HG02798 (cell line): ENCODE data around the gene AP4M1.

ENCODE experiments used
- ATAC-seq: cut with Tn5 transposase; IDR thresholded peaks from one replicate; pipeline ENCODE4 v1.9.1; 2021; ENCODE audit warnings: mild to moderate bottlenecking; ENCODE audit not compliant: unreplicated experiment, poor library complexity

AP4M1 gene

GRCh38 chr7:100101016-100101862, at the start of gene AP4M1, which contains the start of gene MCM7:
TSS of gene AP4M1 (plus strand) at chr7:100101643. CDS start at chr7:100101715, 72 bp downstream.
TSS of gene MCM7 (minus strand) at chr7:100101397. CDS start at chr7:100101294, 103 bp downstream.
- ATAC-seq = peak; percentile 86

DNA sequence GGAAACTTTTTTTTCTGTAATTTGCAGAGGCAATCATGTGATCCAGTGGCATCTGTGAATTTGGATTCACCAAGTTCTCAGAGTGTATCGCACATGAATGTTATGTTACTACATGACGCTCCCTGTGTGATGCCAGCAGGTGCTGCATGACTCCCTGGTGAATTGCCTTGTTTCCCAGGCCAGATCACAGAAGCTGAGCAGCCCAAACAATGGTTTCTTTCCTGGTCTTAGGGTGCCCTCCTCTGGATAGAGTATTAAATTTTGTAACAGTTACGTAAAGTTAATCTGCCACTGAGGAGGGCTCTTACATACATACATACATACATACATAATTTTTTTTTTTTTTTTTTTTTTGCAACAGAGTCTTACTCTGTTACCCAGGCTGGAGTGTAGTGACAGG, 48.2 kb upstream of the AP4M1 start:
- no peak for ATAC-seq

DNA sequence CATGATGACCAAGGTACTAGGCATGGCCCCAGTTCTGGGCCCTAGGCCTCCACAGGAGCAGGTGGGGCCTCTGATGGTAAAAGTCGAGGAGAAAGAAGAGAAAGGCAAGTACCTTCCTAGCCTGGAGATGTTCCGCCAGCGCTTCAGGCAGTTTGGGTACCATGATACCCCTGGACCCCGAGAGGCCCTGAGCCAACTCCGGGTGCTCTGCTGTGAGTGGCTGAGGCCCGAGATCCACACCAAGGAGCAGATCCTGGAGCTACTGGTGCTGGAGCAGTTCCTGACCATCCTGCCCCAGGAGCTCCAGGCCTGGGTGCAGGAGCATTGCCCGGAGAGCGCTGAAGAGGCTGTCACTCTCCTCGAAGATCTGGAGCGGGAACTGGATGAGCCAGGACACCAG, 44.4 kb upstream of the AP4M1 start:
- ATAC-seq = no peak

DNA sequence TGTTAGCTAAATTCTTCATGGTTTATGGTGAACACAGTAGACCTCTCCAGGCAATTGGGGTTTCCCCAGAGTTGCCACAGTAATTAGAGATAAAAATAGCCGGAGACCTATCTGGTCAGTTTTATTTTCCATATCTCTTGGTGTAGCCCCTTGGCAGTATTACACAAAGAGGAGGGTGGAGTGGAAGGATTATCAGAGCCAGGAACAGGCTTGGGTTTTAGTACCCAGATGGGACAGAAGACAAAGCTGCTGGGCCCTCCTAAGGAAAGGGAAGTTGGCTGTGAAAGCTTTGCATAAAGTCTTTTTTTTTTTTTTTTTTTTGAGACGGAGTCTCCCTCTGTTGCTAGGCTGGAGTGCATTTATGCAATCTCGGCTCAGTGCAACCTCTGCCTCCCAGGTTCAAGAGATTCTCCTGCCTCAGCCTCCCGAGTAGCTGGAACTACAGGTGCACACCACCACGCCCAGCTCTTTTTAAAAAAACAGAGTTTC, 42.1 kb upstream of the AP4M1 start:
- no peak for ATAC-seq

- no peak for ATAC-seq
Measured at GRCh38 chr7:100061518-100062193, 39.8 kb upstream of the AP4M1 start.

DNA sequence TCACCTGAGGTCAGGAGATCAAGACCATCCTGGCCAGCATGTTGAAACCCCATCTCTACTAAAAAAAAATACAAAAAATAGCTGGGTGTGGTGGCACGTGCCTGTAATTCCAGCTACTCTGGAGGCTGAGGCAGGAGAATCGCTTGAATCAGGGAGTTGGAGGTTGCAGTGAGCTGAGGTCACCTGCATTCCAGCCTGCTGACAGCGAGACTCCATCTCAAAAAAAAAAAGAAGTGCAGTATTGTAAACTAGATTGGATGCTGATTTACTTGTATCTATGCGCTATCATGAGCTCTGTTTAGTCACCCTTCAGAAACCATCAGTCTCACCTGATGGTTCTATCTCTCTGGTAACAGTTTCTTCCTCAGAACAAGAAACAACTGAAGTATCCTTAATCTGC, 38.1 kb upstream of the AP4M1 start:
- no peak for ATAC-seq

DNA sequence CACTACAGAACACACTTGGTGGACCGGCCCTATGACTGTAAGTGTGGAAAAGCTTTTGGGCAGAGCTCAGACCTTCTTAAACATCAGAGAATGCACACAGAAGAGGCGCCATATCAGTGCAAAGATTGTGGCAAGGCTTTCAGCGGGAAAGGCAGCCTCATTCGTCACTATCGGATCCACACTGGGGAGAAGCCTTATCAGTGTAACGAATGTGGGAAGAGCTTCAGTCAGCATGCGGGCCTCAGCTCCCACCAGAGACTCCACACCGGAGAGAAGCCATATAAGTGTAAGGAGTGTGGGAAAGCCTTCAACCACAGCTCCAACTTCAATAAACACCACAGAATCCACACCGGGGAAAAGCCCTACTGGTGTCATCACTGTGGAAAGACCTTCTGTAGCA, 37.3 kb upstream of the AP4M1 start:
- no peak for ATAC-seq

DNA sequence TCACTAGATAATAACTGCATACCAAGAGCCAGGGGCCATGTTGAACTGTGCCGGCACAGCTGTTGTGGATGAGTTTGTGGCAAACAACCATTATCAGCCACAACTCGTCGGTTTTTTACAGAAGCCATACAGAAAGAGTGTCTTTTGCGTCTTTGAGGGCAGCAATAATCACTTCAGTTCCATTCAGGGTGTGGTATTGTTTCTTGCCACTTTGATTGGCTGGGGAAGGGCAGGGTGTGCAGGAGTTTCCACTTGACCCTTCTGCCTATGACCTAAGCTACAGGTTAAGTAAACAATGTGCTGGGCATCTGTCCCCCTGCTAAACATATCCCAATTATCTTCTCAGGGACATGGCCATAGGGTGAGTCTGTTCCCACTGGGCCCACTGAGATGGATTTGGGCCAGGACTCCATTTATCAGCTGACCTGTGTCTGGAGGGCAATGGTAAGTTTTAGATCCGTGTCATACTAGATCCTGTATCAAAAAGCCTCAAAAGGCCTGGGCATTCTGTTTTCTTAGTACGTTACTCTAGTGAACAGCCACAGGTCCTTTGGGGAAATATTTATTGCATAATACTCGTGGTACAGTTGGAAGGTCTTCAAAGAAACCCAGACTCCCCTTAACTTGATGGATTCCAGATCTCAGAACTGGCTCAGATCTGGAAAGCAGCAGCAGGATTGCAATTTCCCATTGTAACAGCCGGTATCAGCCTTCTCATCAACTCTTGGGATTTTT, 35.8 kb upstream of the AP4M1 start:
- ATAC-seq = no peak

- ATAC-seq = no peak
Measured at GRCh38 chr7:100066953-100067352, 34.5 kb upstream of the AP4M1 start.

DNA sequence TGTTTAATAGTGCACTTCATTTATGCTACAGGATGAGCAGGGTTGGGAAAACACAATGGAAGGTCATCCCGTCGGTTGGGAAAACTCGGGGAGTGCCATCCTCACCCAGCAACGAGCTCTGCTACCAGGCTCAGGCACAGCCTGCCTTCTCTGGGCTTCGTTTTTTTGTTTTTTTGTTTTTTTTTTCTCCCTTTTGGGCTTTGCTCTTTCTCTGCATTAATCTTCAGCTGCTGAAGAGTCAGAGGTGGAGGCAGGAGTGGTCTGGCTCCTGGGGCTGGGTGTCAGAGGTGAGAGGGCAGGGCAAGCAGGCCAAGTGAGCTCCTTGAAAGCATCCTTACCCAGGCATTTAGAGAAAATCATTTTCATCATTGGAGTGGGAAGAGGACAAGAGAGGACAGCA, 31.5 kb upstream of the AP4M1 start:
- no peak for ATAC-seq

DNA sequence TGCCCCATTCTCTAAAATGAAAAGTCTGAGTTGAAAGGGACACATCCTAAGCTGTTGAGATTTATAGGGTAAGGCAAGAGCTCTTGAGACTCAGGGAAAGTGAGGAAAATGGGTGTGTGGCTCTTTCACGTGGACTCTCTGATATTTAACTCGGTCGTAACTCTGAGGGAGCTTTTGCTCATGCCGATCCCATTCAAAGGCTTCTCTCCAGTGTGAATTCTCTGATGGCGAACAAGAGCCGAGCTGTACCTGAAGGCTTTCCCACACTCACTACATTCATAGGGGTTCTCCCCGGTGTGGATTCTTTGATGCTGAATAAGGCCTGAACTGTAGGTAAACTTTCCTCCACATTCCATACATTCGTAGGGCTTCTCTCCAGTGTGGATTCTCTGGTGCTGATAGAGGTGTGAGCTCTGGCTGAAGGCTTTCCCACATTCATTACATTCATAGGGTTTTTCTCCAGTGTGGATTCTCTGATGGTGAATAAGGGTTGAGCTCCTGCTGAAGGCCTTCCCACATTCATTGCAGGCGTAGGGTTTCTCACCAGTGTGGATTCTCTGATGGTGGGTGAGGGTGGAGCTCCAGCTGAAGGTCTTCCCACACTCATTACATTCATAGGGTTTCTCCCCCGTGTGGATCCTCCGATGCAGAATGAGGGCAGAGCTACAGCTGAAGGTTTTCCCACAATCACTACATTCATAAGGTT, 30.3 kb upstream of the AP4M1 start:
- ATAC-seq = no peak

- ATAC-seq = no peak
Measured at GRCh38 chr7:100072462-100072861, 29.0 kb upstream of the AP4M1 start.

DNA sequence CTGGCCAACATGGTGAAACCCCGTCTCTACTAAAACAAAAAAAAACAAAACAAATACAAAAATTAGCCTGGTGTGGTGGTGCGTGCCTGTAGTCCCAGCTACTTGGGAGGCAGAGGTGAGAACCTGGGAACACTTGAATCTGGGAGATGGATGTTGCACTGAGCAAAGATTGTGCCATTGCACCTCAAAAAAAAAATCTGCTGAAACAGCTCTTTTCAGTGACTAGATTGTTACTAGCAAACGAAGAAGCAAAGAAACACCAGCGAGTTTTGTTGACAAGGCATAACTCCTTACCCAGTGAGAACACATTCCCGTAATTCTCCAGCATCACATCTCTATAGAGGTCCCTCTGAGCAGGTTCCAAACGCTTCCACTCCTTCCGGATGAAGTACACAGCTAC, 26.6 kb upstream of the AP4M1 start:
- no peak for ATAC-seq

DNA sequence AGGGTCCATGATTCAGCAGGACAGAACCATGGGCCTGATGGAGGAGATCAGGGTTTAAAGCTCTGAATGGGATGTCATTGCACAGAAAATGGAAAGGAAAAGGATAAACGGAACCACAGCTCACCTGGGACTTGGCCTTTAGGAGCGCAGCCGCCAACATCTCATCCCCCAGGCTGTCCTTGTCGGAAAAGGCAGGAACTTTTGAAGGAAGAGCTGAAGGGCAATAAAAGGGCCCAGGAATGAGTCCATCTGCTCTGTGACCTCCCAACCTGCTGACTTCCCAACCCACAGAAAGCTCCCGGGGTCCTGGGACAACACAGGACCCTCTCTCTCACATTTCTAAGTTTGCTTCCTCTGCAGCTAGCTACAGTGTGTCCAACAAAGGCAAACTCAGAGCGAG, 26.0 kb upstream of the AP4M1 start:
- no peak for ATAC-seq

- no peak for ATAC-seq
Measured at GRCh38 chr7:100077205-100077604, 24.2 kb upstream of the AP4M1 start.

- ATAC-seq = no peak
Measured at GRCh38 chr7:100079024-100079560, 22.4 kb upstream of the AP4M1 start.

- ATAC-seq = no peak
Measured at GRCh38 chr7:100080907-100081534, 20.4 kb upstream of the AP4M1 start.

DNA sequence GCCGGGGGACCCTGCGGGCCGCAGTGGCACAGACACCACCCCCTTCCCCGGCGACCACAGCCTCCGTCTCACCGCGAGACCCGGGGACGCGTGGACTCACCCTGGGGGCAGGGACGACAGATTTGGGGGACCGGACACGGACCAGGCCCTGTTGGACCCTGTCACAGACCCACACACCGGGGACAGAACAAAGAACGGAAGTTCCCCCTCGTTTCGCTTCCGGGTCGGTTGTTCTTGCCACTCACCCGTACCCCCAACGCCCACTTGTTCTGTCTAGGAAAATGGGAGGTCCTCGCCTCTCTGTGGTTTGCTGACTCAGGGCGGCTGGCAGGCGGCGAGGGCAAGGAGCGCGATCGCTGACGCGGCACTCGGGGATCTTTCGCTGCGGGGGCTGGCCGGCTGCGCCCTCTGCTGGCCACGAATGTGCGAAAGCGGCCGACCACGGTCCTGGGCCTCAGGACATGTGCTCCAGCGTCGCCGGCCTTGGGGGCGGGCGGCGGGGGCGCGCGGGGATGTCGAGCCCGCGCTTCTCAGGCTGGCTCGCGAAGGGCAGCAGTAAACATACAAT, 19.8 kb upstream of the AP4M1 start, which contains the start of gene ZNF3:
Gene ZNF3, minus strand, starts transcription at position 189 of the 568 bp plus-strand sequence. CDS start 4,366 bp downstream, outside the sequence.
- ATAC-seq = peak; percentile 89

DNA sequence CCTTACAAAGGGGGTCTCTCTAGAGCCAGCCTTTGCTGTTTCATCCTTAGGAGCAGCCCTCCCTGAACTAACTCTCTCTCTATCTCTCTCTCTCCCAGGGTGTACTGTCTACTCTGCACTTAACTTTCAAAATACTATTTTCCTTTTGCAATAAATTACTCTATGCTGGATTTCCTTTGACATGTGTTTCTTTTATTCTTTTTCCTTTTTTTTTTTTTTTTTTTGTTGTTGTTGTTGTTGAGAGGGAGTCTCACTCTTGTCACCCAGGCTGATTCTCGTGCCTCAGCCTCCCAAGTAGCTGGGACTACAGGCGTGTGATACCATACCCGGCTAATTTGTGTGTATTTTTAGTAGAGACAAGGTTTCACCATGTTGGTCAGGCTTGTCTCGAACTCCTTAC, 18.5 kb upstream of the AP4M1 start:
- no peak for ATAC-seq
